IPS-15b (cell line): Measurements from ENCODE around the gene ARV1.
A peak's percentile ranks its signal among the peaks of the same experiment; 100 is the strongest.
"Not testable (repeated sequence)": the region's sequence is repeated elsewhere in the genome, so short reads cannot be mapped to it uniquely, and the experiment has no call there.

Source experiments
- H3K27me3 ChIP-seq: one replicate; pipeline ENCODE4 v1.6.1; 2013; ENCODE audit warnings: low read length; ENCODE audit not compliant: control insufficient read depth, insufficient read depth
- H3K36me3 ChIP-seq: one replicate; pipeline ENCODE4 v1.6.1; 2013; ENCODE audit warnings: low read length; ENCODE audit not compliant: control insufficient read depth, insufficient read depth
- H3K4me1 ChIP-seq: one replicate; pipeline ENCODE4 v1.6.1; 2013; ENCODE audit warnings: mild to moderate bottlenecking, low read length; ENCODE audit not compliant: control insufficient read depth, insufficient read depth
- H3K4me3 ChIP-seq: one replicate; pipeline ENCODE4 v1.5.1; 2013; ENCODE audit warnings: low read depth, low read length
- H3K9ac ChIP-seq: one replicate; pipeline ENCODE4 v1.6.1; 2013; ENCODE audit warnings: low read depth, mild to moderate bottlenecking, low read length
- H3K9me3 ChIP-seq: one replicate; pipeline ENCODE4 v1.6.1; 2013; ENCODE audit warnings: mild to moderate bottlenecking, low read length; ENCODE audit not compliant: control insufficient read depth, insufficient read depth

ARV1 gene

GRCh38 chr1:230977761-230978490, 968 bp upstream of the ARV1 start:
- Histone ChIP-seq H3K4me1 (no peaks in the 10 kb centered on the region), H3K9ac (no peak overlapping the region), H3K4me3 (peak overlapping the region; percentile 46), H3K27me3 (peaks cover 19% of the 10 kb centered on the region), H3K9me3 (no peaks in the 10 kb centered on the region), H3K36me3 (no peaks in the 10 kb centered on the region)

GRCh38 chr1:230979389-230979716, 459 bp downstream of the ARV1 start:
- Histone ChIP-seq H3K9ac (no peak overlapping the region), H3K4me3 (peak overlapping the region; percentile 77), H3K36me3 (no peaks in the 10 kb centered on the region), H3K4me1 (no peaks in the 10 kb centered on the region), H3K9me3 (no peaks in the 10 kb centered on the region), H3K27me3 (peaks cover 28% of the 10 kb centered on the region)

DNA sequence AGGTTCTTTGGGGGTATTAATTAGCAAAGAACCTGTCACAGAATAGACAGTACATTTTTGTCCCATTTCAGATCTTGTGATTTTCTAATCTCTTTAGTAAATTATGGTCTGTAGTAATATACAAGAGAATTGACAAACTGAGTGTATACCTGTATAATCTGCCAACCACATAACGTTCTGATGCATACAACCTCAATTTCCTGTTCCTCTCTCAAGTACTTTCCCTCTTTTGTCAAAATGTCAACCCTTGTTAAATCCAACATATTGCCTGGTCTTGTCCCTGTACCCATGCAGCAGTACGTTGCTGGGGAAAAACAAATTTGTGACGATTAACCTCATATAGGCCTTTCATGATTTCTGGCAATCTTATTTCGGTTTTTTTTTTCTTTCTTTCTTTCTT, 1.1 kb downstream of the ARV1 start:
- H3K4me3 ChIP-seq: peak overlapping the region; percentile 77
- H3K27me3 ChIP-seq: peaks cover 28% of the 10 kb centered on the region
- no peaks in the 10 kb centered on the region for H3K9me3 ChIP-seq
- H3K4me1 ChIP-seq: no peaks in the 10 kb centered on the region
- H3K36me3 ChIP-seq: no peaks in the 10 kb centered on the region
- no peak overlapping the region for H3K9ac ChIP-seq

- Histone ChIP-seq H3K9ac (no peak overlapping the region), H3K27me3 (peaks cover 40% of the 10 kb centered on the region), H3K4me1 (no peaks in the 10 kb centered on the region), H3K9me3 (no peaks in the 10 kb centered on the region), H3K36me3 (no peaks in the 10 kb centered on the region), H3K4me3 (no peak overlapping the region)
Measured at GRCh38 chr1:230982696-230983095, 3.8 kb downstream of the ARV1 start.

- Histone ChIP-seq H3K9ac (no peak overlapping the region), H3K4me3 (no peak overlapping the region), H3K36me3 (no peaks in the 10 kb centered on the region), H3K27me3 (peaks cover 40% of the 10 kb centered on the region), H3K9me3 (no peaks in the 10 kb centered on the region), H3K4me1 (no peaks in the 10 kb centered on the region)
Measured at GRCh38 chr1:230983811-230984210, 4.9 kb downstream of the ARV1 start.

DNA sequence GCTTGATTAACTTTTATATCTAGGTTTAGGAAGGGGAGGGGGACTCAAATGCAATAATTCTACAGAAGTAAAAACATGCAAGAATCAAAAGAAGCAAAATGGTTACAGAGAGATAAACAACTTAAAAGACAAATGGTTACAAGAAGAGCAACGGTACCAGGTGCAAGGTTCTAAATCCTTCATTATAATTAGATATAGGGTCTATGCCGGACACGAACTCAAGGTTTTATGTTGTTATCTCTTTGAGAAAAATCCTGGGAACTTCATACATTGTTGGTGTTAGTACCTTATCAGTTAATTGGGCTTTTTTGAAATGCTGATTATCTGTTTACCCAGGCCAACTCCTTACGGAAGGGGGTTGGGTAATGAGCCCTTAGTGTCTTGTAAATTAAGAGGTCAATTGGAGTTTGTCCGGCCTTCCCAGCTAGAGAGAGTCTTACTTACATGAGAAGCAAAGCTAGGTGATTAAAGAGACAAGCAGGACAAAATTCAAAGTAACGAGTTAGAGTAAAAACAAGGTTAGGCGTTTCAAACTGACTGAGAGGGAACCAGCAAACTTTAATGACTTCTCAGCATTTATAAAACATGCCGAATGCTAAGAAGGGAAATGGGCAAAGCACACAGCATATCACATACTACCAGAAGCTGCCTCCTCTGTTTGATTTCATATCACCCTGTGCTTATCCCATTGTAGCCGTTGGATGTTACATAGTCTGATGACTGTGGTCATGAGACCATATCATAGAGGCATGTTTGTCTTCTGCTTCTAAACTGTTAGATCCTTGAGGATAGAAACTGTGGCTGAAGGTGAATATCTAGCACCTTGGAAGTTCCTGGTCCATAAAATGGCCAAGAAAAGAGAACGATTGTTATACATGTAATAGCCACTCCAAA, 6.0 kb downstream of the ARV1 start:
- not testable (repeated sequence) for H3K9ac ChIP-seq, H3K9me3 ChIP-seq, H3K36me3 ChIP-seq, H3K4me1 ChIP-seq
- Histone ChIP-seq H3K27me3 (peaks cover 40% of the 10 kb centered on the region), H3K4me3 (peak overlapping the region; percentile 37)

DNA sequence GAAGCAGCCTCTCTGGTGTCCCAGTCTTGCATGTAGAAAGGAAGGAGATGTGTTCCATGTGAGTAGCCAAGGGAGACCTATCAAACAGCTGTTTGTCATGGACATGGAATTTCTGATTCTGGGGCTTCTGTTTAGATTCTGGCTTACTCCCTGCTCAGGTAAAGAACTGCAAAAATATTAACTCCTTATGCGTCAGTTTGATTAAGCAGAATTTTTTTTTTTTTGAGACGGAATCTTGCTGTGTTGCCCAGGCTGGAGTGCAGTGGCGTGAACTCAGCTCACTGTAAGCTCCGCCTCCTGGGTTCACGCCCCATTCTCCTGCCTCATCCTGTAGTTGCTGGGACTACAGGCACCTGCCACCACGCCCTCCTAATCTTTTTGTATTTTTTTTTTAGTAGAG, 6.8 kb downstream of the ARV1 start:
- H3K4me3 ChIP-seq: peak overlapping the region; percentile 37
- H3K9me3 ChIP-seq: no peaks in the 10 kb centered on the region

DNA sequence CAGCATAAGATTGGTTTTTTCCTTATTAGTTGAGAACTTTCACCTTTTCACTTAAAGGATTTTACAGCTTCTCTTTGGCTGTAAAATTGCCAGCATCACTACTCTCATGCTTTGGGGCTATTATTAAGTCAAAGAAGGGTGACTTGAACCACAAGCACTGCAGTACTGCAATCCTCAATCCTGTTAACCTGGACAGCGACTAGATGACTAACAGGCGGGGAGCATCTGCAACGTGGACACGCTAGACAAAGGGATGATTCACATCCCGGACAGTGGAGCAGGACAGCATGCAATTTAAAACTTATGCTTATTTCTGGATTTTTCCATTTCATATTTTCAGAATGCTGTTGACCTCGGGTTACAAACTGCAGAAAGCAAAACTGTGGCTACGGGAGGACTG, 8.1 kb downstream of the ARV1 start:
- H3K4me1 ChIP-seq: no peaks in the 10 kb centered on the region
- H3K27me3 ChIP-seq: peaks cover 29% of the 10 kb centered on the region

More for the DNA sequence above, 6.8 kb downstream of the ARV1 start:
- Histone ChIP-seq H3K9ac (no peak overlapping the region), H3K27me3 (peaks cover 40% of the 10 kb centered on the region), H3K36me3 (no peaks in the 10 kb centered on the region), H3K4me1 (no peaks in the 10 kb centered on the region)

DNA sequence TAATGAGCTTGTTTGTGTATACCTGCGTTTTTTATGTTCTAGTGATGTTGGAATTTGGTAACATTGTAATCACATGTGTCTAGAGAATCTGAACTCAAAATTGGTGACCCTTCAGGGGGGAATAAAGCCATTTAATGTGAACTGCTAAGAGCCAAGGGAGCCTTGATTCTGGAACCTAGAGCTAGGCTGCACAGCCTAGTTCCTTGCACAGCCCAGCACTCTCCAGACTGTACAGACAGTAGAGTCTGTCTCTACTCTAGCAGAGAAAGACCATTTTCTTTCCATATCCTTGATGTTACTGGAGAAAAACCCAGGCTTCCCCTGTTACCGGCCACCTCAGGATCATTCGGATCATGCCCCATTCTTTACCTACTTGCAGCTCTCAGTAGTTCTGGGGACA, 8.6 kb downstream of the ARV1 start:
- Histone ChIP-seq H3K27me3 (peaks cover 25% of the 10 kb centered on the region), H3K9me3 (no peaks in the 10 kb centered on the region), H3K4me3 (no peak overlapping the region), H3K36me3 (no peaks in the 10 kb centered on the region), H3K9ac (no peak overlapping the region), H3K4me1 (no peaks in the 10 kb centered on the region)

More for the DNA sequence above, 8.1 kb downstream of the ARV1 start:
- Histone ChIP-seq H3K4me3 (no peak overlapping the region), H3K9ac (no peak overlapping the region), H3K9me3 (no peaks in the 10 kb centered on the region), H3K36me3 (no peaks in the 10 kb centered on the region)

DNA sequence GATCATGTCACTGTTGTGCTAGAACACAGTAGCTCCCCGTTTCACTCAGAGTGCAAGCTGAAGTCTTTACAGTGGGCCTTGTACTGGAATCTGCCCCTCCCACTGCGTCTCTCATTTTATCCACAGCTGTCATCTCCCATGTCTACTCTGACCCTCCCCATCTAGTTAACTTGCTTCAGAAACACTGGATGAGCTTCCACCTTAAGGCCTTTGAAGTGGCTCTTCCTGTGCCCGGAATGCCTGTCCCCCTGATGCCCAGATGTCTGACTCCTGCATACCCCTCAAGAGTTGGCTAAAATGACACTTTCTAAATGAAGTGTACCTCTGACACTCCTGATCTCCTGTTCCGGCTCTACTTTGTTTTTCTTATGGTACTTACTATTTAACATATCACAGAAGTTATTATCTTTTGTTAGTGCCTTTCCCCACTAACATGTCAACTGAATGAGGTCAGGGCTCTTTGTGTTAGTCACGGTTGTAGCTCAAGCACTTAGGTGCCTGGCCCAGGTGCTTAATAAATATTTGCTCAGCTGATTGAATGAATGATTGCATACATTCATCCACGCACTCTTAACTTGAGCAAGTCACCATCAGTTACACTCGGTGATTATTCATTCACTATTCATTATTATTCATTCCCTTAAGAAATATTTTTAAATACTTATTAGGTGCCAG, 13.3 kb downstream of the ARV1 start:
- no peaks in the 10 kb centered on the region for H3K9me3 ChIP-seq
- H3K27me3 ChIP-seq: no peaks in the 10 kb centered on the region
- no peak overlapping the region for H3K9ac ChIP-seq
- H3K36me3 ChIP-seq: no peaks in the 10 kb centered on the region
- no peaks in the 10 kb centered on the region for H3K4me1 ChIP-seq
- no peak overlapping the region for H3K4me3 ChIP-seq

DNA sequence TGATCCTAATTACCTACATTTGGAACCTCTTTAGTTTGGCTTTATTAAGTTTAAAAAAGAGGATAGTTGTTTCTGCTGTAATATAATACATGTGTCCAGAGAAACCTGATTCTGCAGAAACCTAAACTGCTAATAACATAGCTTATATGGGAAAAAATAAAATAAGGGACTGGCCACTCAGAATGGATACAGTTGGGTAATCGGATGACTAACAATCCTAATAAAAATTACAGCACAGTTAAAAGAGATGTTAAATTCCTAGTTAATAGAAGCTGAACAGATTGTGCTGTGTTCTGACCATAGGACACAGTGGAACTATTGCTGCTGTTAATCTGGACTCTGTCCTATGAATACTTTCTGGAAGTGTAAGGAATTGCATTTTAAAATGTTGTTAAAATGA, 16.0 kb downstream of the ARV1 start:
- Histone ChIP-seq H3K9me3 (no peaks in the 10 kb centered on the region), H3K27me3 (no peaks in the 10 kb centered on the region), H3K4me1 (no peaks in the 10 kb centered on the region), H3K4me3 (no peak overlapping the region), H3K36me3 (peaks cover 5% of the 10 kb centered on the region), H3K9ac (no peak overlapping the region)
